ENCODE results near the gene PRPS2.

The PRPS2 gene

GRCh38 chrX:12843061-12843667, 52.0 kb downstream of the PRPS2 start:
- no peak for TF ChIP-seq CTCF (IDR thresholded peaks at IDR 0.05; ENCODE audit: low read depth, low read length, missing control alignments)
- DNase-seq: no peak
- in situ Hi-C loops (cut with HindIII; ENCODE audit: low pct_ligation_motif_present, low sequenced_read_pairs): no loop called here
- no peak overlapping the region for H3K4me3 ChIP-seq (ENCODE audit: low read depth, low read length)
- H3K27ac ChIP-seq: no peak overlapping the region
- H3K36me3 ChIP-seq (replicated peaks): no peaks in the 10 kb centered on the region
- no peaks in the 10 kb centered on the region for H3K27me3 ChIP-seq (replicated peaks)

GRCh38 chrX:12843668-12844279, 52.6 kb downstream of the PRPS2 start:
- in situ Hi-C loops (cut with HindIII; ENCODE audit: low pct_ligation_motif_present, low sequenced_read_pairs): no loop called here
- H3K36me3 ChIP-seq (replicated peaks): no peaks in the 10 kb centered on the region
- H3K27me3 ChIP-seq (replicated peaks): no peaks in the 10 kb centered on the region
- no peak for TF ChIP-seq CTCF (IDR thresholded peaks at IDR 0.05; ENCODE audit: low read depth, low read length, missing control alignments)
- no peak overlapping the region for H3K27ac ChIP-seq
- no peak overlapping the region for H3K4me3 ChIP-seq (ENCODE audit: low read depth, low read length)
- no peak for DNase-seq

GRCh38 chrX:12844319-12844718, 53.1 kb downstream of the PRPS2 start:
- TF ChIP-seq CTCF (IDR thresholded peaks at IDR 0.05; ENCODE audit: low read depth, low read length, missing control alignments): no peak
- Histone ChIP-seq H3K36me3 (replicated peaks) (no peaks in the 10 kb centered on the region), H3K27ac (no peak overlapping the region), H3K4me3 (ENCODE audit: low read depth, low read length) (no peak overlapping the region), H3K27me3 (replicated peaks) (no peaks in the 10 kb centered on the region)
- DNase-seq: no peak
- in situ Hi-C loops (cut with HindIII; ENCODE audit: low pct_ligation_motif_present, low sequenced_read_pairs): no loop called here

GRCh38 chrX:12865359-12865758, 74.1 kb downstream of the PRPS2 start:
- Histone ChIP-seq H3K27me3 (replicated peaks) (no peaks in the 10 kb centered on the region), H3K27ac (no peak overlapping the region), H3K4me3 (ENCODE audit: low read depth, low read length) (no peak overlapping the region), H3K36me3 (replicated peaks) (no peaks in the 10 kb centered on the region)
- in situ Hi-C loops (cut with HindIII; ENCODE audit: low pct_ligation_motif_present, low sequenced_read_pairs): no loop called here
- no peak for TF ChIP-seq CTCF (IDR thresholded peaks at IDR 0.05; ENCODE audit: low read depth, low read length, missing control alignments)
- no peak for DNase-seq

- DNase-seq: no peak
- H3K4me3 ChIP-seq (ENCODE audit: low read depth, low read length): no peak within 1 kb of the TSS
- H3K27me3 ChIP-seq (replicated peaks): no peaks in the 10 kb centered on the region
- in situ Hi-C loops (cut with HindIII; ENCODE audit: low pct_ligation_motif_present, low sequenced_read_pairs): no loop called here
- no peak within 1 kb of the TSS for H3K27ac ChIP-seq
- TF ChIP-seq CTCF (IDR thresholded peaks at IDR 0.05; ENCODE audit: low read depth, low read length, missing control alignments): no peak
- no peaks in the 10 kb centered on the region for H3K36me3 ChIP-seq (replicated peaks)
Observed at GRCh38 chrX:12866451-12867377, 75.5 kb downstream of the PRPS2 start, which contains the start of gene TLR7. Gene TLR7 (plus strand): TSS chrX:12867072. CDS start chrX:12867579, 507 bp downstream.

Data from brain microvascular endothelial cell (primary cell).